HuH-7.5 (cell line): ENCODE data around the gene SERPINI1.
A peak's percentile ranks its signal among the peaks of the same experiment; 100 is the strongest.

ENCODE experiments used
- DNase-seq: peaks from one replicate; pipeline ENCODE4 v3.0.0; 2011; ENCODE audit warnings: low spot score

SERPINI1 gene

GRCh38 chr3:167734498-167735232 lies 856 bp upstream of the SERPINI1 start, which contains the start of gene PDCD10:
PDCD10 (minus strand) TSS chr3:167734892; CDS start chr3:167720157, 14,735 bp downstream.
- peak; percentile 44 for DNase-seq

GRCh38 chr3:167736264-167736787 lies 805 bp downstream of the SERPINI1 start:
- DNase-seq, result no peak

GRCh38 chr3:167736997-167737396 lies 1.5 kb downstream of the SERPINI1 start:
- DNase-seq, result no peak

- no peak for DNase-seq
Measured at GRCh38 chr3:167738037-167738436, 2.5 kb downstream of the SERPINI1 start.

- DNase-seq, result no peak
Measured at GRCh38 chr3:167739190-167739810, 3.8 kb downstream of the SERPINI1 start.

- no peak for DNase-seq
Measured at GRCh38 chr3:167740961-167741587, 5.6 kb downstream of the SERPINI1 start.

GRCh38 chr3:167742338-167742737 lies 6.8 kb downstream of the SERPINI1 start:
- no peak for DNase-seq

- no peak for DNase-seq
Measured at GRCh38 chr3:167743799-167744198, 8.3 kb downstream of the SERPINI1 start.

GRCh38 chr3:167749209-167749608 lies 13.7 kb downstream of the SERPINI1 start:
- no peak for DNase-seq

- DNase-seq, result no peak
Measured at GRCh38 chr3:167749728-167750127, 14.2 kb downstream of the SERPINI1 start.

- no peak for DNase-seq
Measured at GRCh38 chr3:167750272-167750971, 14.9 kb downstream of the SERPINI1 start.

- DNase-seq, result no peak
Measured at GRCh38 chr3:167754049-167754448, 18.5 kb downstream of the SERPINI1 start.

- no peak for DNase-seq
Measured at GRCh38 chr3:167761302-167761701, 25.8 kb downstream of the SERPINI1 start.

GRCh38 chr3:167762296-167762695 lies 26.8 kb downstream of the SERPINI1 start:
- no peak for DNase-seq

- no peak for DNase-seq
Measured at GRCh38 chr3:167772992-167773391, 37.5 kb downstream of the SERPINI1 start.

- DNase-seq, result no peak
Measured at GRCh38 chr3:167773584-167773983, 38.1 kb downstream of the SERPINI1 start.

- DNase-seq, result no peak
Measured at GRCh38 chr3:167776066-167776685, 40.7 kb downstream of the SERPINI1 start.

GRCh38 chr3:167777356-167777755 lies 41.8 kb downstream of the SERPINI1 start:
- no peak for DNase-seq

- DNase-seq, result no peak
Measured at GRCh38 chr3:167780214-167780883, 44.8 kb downstream of the SERPINI1 start.

GRCh38 chr3:167783781-167784180 lies 48.3 kb downstream of the SERPINI1 start:
- no peak for DNase-seq

GRCh38 chr3:167785790-167786189 lies 50.3 kb downstream of the SERPINI1 start:
- no peak for DNase-seq
